ENCODE results near the gene GLIPR1L2.
"Not testable (repeated sequence)": the region's sequence is repeated elsewhere in the genome, so short reads cannot be mapped to it uniquely, and the experiment has no call there.

GLIPR1L2 gene

GRCh38 chr12:75457191-75457590, 66.3 kb downstream of the GLIPR1L2 start:
- no peak overlapping the region for H3K9ac ChIP-seq (ENCODE audit: low read length)
- H4K20me1 ChIP-seq (ENCODE audit: low read depth, low read length): no peaks in the 10 kb centered on the region
- no peaks in the 10 kb centered on the region for H3K27me3 ChIP-seq (ENCODE audit: low read length)
- no peaks in the 10 kb centered on the region for H3K36me3 ChIP-seq (ENCODE audit: low read length)
- TF ChIP-seq CTCF (IDR thresholded peaks at IDR 0.05; ENCODE audit: insufficient read depth, low read length, poor library complexity, severe bottlenecking): no peak
- no peak for TF ChIP-seq EZH2phosphoT487 (conservative IDR thresholded peaks at IDR 0.05; ENCODE audit: low read length)
- no peaks in the 10 kb centered on the region for H3F3A ChIP-seq (ENCODE audit: insufficient read depth)
- H3K79me2 ChIP-seq (ENCODE audit: insufficient read depth, low read length): no peaks in the 10 kb centered on the region
- H3K9me3 ChIP-seq (ENCODE audit: insufficient read depth, low read length): no peaks in the 10 kb centered on the region
- no peak overlapping the region for H2AFZ ChIP-seq (ENCODE audit: low read depth, low read length, severe bottlenecking)
- no peaks in the 10 kb centered on the region for H3K9me2 ChIP-seq (replicated peaks; ENCODE audit: insufficient read depth, low read length)
- H3K4me3 ChIP-seq (ENCODE audit: insufficient read depth, low read length, poor library complexity, severe bottlenecking): no peak overlapping the region
- H3K27ac ChIP-seq (ENCODE audit: low read depth, low read length): no peak overlapping the region
- no peak overlapping the region for H3K4me2 ChIP-seq (ENCODE audit: low read depth, low read length, poor library complexity, severe bottlenecking)

GRCh38 chr12:75457866-75458265, 67.0 kb downstream of the GLIPR1L2 start:
- not testable (repeated sequence) for H3K36me3 ChIP-seq (ENCODE audit: low read length); H3K4me2 ChIP-seq (ENCODE audit: low read depth, low read length, poor library complexity, severe bottlenecking); H2AFZ ChIP-seq (ENCODE audit: low read depth, low read length, severe bottlenecking)

GRCh38 chr12:75459755-75460154, 68.9 kb downstream of the GLIPR1L2 start:
- no peak overlapping the region for H3K4me3 ChIP-seq (ENCODE audit: insufficient read depth, low read length, poor library complexity, severe bottlenecking)
- no peak overlapping the region for H3K27ac ChIP-seq (ENCODE audit: low read depth, low read length)
- H4K20me1 ChIP-seq (ENCODE audit: low read depth, low read length): no peaks in the 10 kb centered on the region
- no peak overlapping the region for H3K9ac ChIP-seq (ENCODE audit: low read length)
- H3K36me3 ChIP-seq (ENCODE audit: low read length): no peaks in the 10 kb centered on the region
- no peaks in the 10 kb centered on the region for H3K9me3 ChIP-seq (ENCODE audit: insufficient read depth, low read length)
- no peaks in the 10 kb centered on the region for H3K9me2 ChIP-seq (replicated peaks; ENCODE audit: insufficient read depth, low read length)
- no peak overlapping the region for H3K4me2 ChIP-seq (ENCODE audit: low read depth, low read length, poor library complexity, severe bottlenecking)
- H3K27me3 ChIP-seq (ENCODE audit: low read length): no peaks in the 10 kb centered on the region
- no peaks in the 10 kb centered on the region for H3F3A ChIP-seq (ENCODE audit: insufficient read depth)
- no peaks in the 10 kb centered on the region for H3K79me2 ChIP-seq (ENCODE audit: insufficient read depth, low read length)
- no peak overlapping the region for H2AFZ ChIP-seq (ENCODE audit: low read depth, low read length, severe bottlenecking)
- TF ChIP-seq EZH2phosphoT487 (conservative IDR thresholded peaks at IDR 0.05; ENCODE audit: low read length): no peak
- TF ChIP-seq CTCF (IDR thresholded peaks at IDR 0.05; ENCODE audit: insufficient read depth, low read length, poor library complexity, severe bottlenecking): no peak

More at GRCh38 chr12:75457866-75458265, 67.0 kb downstream of the GLIPR1L2 start:
- H3K27ac ChIP-seq (ENCODE audit: low read depth, low read length); H3K79me2 ChIP-seq (ENCODE audit: insufficient read depth, low read length); H4K20me1 ChIP-seq (ENCODE audit: low read depth, low read length); H3K9me3 ChIP-seq (ENCODE audit: insufficient read depth, low read length); H3K4me3 ChIP-seq (ENCODE audit: insufficient read depth, low read length, poor library complexity, severe bottlenecking); H3K27me3 ChIP-seq (ENCODE audit: low read length); H3K9ac ChIP-seq (ENCODE audit: low read length); H3F3A ChIP-seq (ENCODE audit: insufficient read depth); H3K9me2 ChIP-seq (replicated peaks; ENCODE audit: insufficient read depth, low read length): not testable (repeated sequence)

- TF ChIP-seq CTCF (IDR thresholded peaks at IDR 0.05; ENCODE audit: insufficient read depth, low read length, poor library complexity, severe bottlenecking) (no peak), EZH2phosphoT487 (conservative IDR thresholded peaks at IDR 0.05; ENCODE audit: low read length) (no peak)
- Histone ChIP-seq H3K4me2 (ENCODE audit: low read depth, low read length, poor library complexity, severe bottlenecking) (no peak overlapping the region), H3K9me3 (ENCODE audit: insufficient read depth, low read length) (no peaks in the 10 kb centered on the region), H2AFZ (ENCODE audit: low read depth, low read length, severe bottlenecking) (no peak overlapping the region), H3K9me2 (replicated peaks; ENCODE audit: insufficient read depth, low read length) (no peaks in the 10 kb centered on the region), H3K27me3 (ENCODE audit: low read length) (no peaks in the 10 kb centered on the region), H4K20me1 (ENCODE audit: low read depth, low read length) (no peaks in the 10 kb centered on the region), H3K79me2 (ENCODE audit: insufficient read depth, low read length) (no peaks in the 10 kb centered on the region), H3F3A (ENCODE audit: insufficient read depth) (no peaks in the 10 kb centered on the region), H3K4me3 (ENCODE audit: insufficient read depth, low read length, poor library complexity, severe bottlenecking) (no peak overlapping the region), H3K27ac (ENCODE audit: low read depth, low read length) (no peak overlapping the region), H3K36me3 (ENCODE audit: low read length) (no peaks in the 10 kb centered on the region), H3K9ac (ENCODE audit: low read length) (no peak overlapping the region)
These were observed 69.3 kb downstream of the GLIPR1L2 start for GRCh38 chr12:75460204-75460603.
